ENCODE measurements around the gene TMEM72. TPM values are rescaled to one million over a fixed set of nuclear protein-coding genes. Genes with fewer than 3 reads are reported as not detected.

Gene TMEM72
- total and polyA plus RNA-seq, 2 of the 13 experiments (the other 11 are each of a cell fraction or from before 2014, with no cell fraction given), result 0.04 TPM; not detected in 1

DNA sequence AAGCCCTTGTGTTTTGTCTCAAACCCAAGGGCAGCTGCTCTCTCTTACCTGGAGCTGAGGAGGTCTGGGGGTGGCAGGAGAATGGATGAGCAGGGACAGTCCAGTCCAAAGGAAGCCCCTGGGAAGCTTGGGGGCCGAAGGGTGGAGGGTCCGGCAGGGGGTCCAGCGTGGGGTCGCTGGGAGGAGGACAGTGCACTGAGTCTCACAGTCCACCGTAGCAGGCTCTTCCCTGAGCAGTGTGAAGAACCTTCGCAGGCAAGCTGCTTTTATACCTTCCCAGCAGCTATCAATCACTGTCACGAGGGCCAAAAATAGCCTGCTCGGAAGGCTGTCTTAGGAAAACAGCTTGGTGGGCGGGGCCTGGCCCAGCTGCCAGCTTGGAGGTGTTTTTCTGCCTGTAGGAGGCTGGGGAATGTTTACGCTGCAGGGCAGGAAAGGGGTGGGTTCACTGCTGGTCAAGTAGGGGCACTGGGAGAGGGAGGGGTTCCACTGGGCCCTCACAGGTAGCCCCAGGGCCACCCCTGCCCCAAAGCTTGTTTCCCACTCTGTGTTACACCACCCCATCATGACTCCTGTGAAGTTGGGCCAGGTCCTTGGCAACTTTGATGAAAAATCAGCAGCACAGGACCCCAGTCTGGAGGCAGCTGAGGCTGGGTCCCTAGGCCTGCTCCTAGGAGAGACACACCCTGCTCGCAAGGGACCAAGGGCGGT lies 67.6 kb downstream of the TMEM72 start, which contains the start of gene DEPP1 (continued):
- TF ChIP-seq ATF7 (IDR thresholded peaks at IDR 0.05) (no peak), ATF7 (CRISPR knock-in tag; IDR thresholded peaks at IDR 0.05) (peak; percentile 20; the same call in 1 of the 2 replicates), HDAC6 (IDR thresholded peaks at IDR 0.05; ENCODE audit: low read depth, low read length) (no peak), HNF4A (CRISPR knock-in tag; IDR thresholded peaks at IDR 0.05) (peak; percentile 76), NCOR1 (IDR thresholded peaks at IDR 0.05; ENCODE audit: borderline replicate concordance, low read length) (peak; percentile 78), ZNF44 (CRISPR knock-in tag; IDR thresholded peaks at IDR 0.05) (no peak; the same call in 1 of the 2 replicates), PITX1 (CRISPR knock-in tag; IDR thresholded peaks at IDR 0.05) (peak; percentile 24; the same call in 1 of the 2 replicates), SRF (IDR thresholded peaks at IDR 0.05; ENCODE audit: low read depth, low read length) (peak; percentile 97), ZNF143 (CRISPR knock-in tag; IDR thresholded peaks at IDR 0.05) (peak; percentile 41; the same call in 1 of the 2 replicates), AHR (CRISPR knock-in tag; IDR thresholded peaks at IDR 0.05) (peak; percentile 93), ZSCAN21 (CRISPR knock-in tag; IDR thresholded peaks at IDR 0.05; ENCODE audit: borderline replicate concordance) (peak; percentile 81), MTA3 (CRISPR knock-in tag; IDR thresholded peaks at IDR 0.05) (no peak), SMYD3 (CRISPR knock-in tag; IDR thresholded peaks at IDR 0.05) (peak; percentile 50; the same call in 1 of the 2 replicates), ZNF264 (CRISPR knock-in tag; IDR thresholded peaks at IDR 0.05) (0 out of 2 replicates have a peak, but pooled peaks have one; percentile 18), ZNF883 (CRISPR knock-in tag; IDR thresholded peaks at IDR 0.05; ENCODE audit: not compliant biosample characterization) (peak; percentile 82), TEAD2 (CRISPR knock-in tag; IDR thresholded peaks at IDR 0.05) (no peak; the same call in 1 of the 2 replicates), MED8 (CRISPR knock-in tag; IDR thresholded peaks at IDR 0.05; ENCODE audit: insufficient replicate concordance) (peak; percentile 85), SMAD1 (CRISPR knock-in tag; IDR thresholded peaks at IDR 0.05; ENCODE audit: borderline replicate concordance, low read depth) (peak; percentile 89)
- TF ChIP-seq, protein P1, sequence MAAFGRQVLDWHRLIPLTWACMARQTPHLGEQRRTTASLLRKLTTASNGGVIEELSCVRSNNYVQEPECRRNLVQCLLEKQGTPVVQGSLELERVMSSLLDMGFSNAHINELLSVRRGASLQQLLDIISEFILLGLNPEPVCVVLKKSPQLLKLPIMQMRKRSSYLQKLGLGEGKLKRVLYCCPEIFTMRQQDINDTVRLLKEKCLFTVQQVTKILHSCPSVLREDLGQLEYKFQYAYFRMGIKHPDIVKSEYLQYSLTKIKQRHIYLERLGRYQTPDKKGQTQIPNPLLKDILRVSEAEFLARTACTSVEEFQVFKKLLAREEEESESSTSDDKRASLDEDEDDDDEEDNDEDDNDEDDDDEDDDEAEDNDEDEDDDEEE (CRISPR knock-in tag; IDR thresholded peaks at IDR 0.05), result 0 out of 2 replicates have a peak, but pooled peaks have one; percentile 38
- TF ChIP-seq, protein P2, sequence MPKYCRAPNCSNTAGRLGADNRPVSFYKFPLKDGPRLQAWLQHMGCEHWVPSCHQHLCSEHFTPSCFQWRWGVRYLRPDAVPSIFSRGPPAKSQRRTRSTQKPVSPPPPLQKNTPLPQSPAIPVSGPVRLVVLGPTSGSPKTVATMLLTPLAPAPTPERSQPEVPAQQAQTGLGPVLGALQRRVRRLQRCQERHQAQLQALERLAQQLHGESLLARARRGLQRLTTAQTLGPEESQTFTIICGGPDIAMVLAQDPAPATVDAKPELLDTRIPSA (CRISPR knock-in tag; IDR thresholded peaks at IDR 0.05; ENCODE audit: borderline replicate concordance), result no peak
- TF ChIP-seq, protein P3, sequence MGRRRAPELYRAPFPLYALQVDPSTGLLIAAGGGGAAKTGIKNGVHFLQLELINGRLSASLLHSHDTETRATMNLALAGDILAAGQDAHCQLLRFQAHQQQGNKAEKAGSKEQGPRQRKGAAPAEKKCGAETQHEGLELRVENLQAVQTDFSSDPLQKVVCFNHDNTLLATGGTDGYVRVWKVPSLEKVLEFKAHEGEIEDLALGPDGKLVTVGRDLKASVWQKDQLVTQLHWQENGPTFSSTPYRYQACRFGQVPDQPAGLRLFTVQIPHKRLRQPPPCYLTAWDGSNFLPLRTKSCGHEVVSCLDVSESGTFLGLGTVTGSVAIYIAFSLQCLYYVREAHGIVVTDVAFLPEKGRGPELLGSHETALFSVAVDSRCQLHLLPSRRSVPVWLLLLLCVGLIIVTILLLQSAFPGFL (CRISPR knock-in tag; IDR thresholded peaks at IDR 0.05), result no peak
- TF ChIP-seq, protein P4, sequence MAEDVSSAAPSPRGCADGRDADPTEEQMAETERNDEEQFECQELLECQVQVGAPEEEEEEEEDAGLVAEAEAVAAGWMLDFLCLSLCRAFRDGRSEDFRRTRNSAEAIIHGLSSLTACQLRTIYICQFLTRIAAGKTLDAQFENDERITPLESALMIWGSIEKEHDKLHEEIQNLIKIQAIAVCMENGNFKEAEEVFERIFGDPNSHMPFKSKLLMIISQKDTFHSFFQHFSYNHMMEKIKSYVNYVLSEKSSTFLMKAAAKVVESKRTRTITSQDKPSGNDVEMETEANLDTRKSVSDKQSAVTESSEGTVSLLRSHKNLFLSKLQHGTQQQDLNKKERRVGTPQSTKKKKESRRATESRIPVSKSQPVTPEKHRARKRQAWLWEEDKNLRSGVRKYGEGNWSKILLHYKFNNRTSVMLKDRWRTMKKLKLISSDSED (CRISPR knock-in tag; IDR thresholded peaks at IDR 0.05), result no peak
- TF ChIP-seq, protein P5, sequence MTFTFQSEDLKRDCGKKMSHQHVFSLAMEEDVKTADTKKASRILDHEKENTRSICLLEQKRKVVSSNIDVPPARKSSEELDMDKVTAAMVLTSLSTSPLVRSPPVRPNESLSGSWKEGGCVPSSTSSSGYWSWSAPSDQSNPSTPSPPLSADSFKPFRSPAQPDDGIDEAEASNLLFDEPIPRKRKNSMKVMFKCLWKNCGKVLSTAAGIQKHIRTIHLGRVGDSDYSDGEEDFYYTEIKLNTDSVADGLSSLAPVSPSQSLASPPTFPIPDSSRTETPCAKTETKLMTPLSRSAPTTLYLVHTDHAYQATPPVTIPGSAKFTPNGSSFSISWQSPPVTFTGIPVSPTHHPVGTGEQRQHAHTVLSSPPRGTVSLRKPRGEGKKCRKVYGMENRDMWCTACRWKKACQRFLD (CRISPR knock-in tag; IDR thresholded peaks at IDR 0.05; ENCODE audit: borderline replicate concordance), result no peak; the same call in 1 of the 2 replicates
- TF ChIP-seq, protein P6, sequence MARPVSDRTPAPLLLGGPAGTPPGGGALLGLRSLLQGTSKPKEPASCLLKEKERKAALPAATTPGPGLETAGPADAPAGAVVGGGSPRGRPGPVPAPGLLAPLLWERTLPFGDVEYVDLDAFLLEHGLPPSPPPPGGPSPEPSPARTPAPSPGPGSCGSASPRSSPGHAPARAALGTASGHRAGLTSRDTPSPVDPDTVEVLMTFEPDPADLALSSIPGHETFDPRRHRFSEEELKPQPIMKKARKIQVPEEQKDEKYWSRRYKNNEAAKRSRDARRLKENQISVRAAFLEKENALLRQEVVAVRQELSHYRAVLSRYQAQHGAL (CRISPR knock-in tag; IDR thresholded peaks at IDR 0.05; ENCODE audit: not compliant biosample characterization), result peak; percentile 65
